Osteocyte (in vitro differentiated cells): ENCODE measurements around the gene GRM3. TPM values are rescaled to one million over a fixed set of nuclear protein-coding genes. Genes with fewer than 3 reads are reported as not detected.

Experiments
- DNase-seq: peaks from one replicate; pipeline ENCODE4 v3.0.0; 2021; ENCODE audit warnings: mixed read lengths; ENCODE audit not compliant: unreplicated experiment; ENCODE audit errors: extremely low spot score
- H3K27ac Mint-ChIP-seq: one replicate; pipeline ENCODE4 v1.8.0; 2021; ENCODE audit warnings: mild to moderate bottlenecking, mixed read lengths; ENCODE audit not compliant: unreplicated experiment
- H3K27me3 Mint-ChIP-seq: one replicate; pipeline ENCODE4 v1.8.0; 2021; ENCODE audit warnings: mixed read lengths; ENCODE audit not compliant: unreplicated experiment
- H3K36me3 Mint-ChIP-seq: one replicate; pipeline ENCODE4 v1.8.0; 2021; ENCODE audit warnings: mixed read lengths; ENCODE audit not compliant: unreplicated experiment
- H3K4me1 Mint-ChIP-seq: one replicate; pipeline ENCODE4 v1.8.0; 2021; ENCODE audit warnings: mixed read lengths; ENCODE audit not compliant: unreplicated experiment
- H3K4me3 Mint-ChIP-seq: one replicate; pipeline ENCODE4 v1.8.0; 2021; ENCODE audit warnings: mild to moderate bottlenecking, moderate library complexity, mixed read lengths; ENCODE audit not compliant: unreplicated experiment
- H3K9me3 Mint-ChIP-seq: one replicate; pipeline ENCODE4 v1.8.0; 2021; ENCODE audit warnings: mixed read lengths; ENCODE audit not compliant: unreplicated experiment
- total RNA-seq: library from RNA; stranded (reverse); gene quantifications from 2 replicates; pipeline ENCODE4 v1.2.1, GENCODE V29; 2021
- TF ChIP-seq, protein P1 (sequence below): fragments of 200-600 bp; sonication (generic); IDR thresholded peaks from 2 replicates; pipeline ENCODE4 v1.5.0; 2021; ENCODE audit warnings: antibody characterized with exemption, mild to moderate bottlenecking, moderate library complexity

Gene GRM3
- total RNA-seq, 1 donor from 2014 or later: not detected

DNA sequence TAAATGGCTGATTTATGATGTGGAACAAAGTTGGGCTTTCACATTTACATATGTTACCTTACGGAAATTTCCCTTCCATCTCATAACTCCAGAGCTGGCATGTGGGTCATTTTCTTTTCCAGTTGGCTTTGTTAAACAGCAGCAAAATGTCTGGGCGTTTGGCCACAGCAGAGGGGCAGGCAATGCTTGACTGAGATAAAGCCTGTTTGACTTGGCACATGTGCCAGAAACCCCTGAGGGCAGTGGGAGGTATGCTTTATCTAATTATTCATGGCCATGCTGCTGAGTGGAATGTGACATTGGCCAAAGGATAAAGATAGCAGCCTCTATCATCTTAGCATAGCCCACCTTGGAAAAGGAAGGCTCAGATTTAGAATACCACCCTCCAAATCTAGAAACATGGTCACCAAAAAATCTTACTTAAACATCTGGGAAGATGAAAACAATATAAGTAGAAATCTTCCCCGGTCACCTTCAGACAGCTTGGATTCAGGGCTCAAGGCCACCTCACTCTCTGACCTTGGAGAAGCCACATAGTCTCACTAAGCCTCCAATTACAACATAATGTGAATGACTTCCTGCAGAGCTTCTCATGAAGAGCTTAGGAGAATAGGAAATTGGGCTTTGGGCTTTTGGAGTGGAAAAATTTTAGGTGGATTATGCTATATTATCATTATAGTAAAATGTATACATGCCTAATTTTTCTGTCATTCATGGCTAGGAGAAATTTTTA is 101.5 kb downstream of the GRM3 start:
- no peaks in the 10 kb centered on the region for H3K9me3 Mint-ChIP-seq
- peaks cover 24% of the 10 kb centered on the region for H3K27me3 Mint-ChIP-seq
- H3K27ac Mint-ChIP-seq: no peak overlapping the region
- no peaks in the 10 kb centered on the region for H3K36me3 Mint-ChIP-seq
- TF ChIP-seq, protein P1, sequence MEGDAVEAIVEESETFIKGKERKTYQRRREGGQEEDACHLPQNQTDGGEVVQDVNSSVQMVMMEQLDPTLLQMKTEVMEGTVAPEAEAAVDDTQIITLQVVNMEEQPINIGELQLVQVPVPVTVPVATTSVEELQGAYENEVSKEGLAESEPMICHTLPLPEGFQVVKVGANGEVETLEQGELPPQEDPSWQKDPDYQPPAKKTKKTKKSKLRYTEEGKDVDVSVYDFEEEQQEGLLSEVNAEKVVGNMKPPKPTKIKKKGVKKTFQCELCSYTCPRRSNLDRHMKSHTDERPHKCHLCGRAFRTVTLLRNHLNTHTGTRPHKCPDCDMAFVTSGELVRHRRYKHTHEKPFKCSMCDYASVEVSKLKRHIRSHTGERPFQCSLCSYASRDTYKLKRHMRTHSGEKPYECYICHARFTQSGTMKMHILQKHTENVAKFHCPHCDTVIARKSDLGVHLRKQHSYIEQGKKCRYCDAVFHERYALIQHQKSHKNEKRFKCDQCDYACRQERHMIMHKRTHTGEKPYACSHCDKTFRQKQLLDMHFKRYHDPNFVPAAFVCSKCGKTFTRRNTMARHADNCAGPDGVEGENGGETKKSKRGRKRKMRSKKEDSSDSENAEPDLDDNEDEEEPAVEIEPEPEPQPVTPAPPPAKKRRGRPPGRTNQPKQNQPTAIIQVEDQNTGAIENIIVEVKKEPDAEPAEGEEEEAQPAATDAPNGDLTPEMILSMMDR: no peak
- H3K4me1 Mint-ChIP-seq: no peaks in the 10 kb centered on the region
- DNase-seq: no peak
- no peak overlapping the region for H3K4me3 Mint-ChIP-seq

DNA sequence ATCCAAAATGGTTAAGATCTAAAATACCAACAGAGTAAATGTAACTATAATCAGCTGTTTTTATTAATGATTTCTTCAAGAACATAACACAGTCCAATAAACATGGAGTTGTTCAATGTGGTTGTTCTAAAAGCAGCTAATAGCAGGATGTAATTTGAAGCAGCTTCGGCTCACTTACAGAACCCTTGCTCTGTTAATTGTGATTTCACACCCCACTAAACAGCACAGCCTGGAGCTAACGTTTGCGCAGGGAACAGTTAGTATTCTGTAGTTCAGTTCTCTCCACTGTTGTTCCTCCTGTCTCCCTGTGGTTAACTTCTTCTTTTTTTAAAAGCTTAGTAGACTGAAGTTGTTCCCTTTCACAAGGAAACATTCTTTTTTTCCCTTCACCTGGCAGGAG is 104.0 kb downstream of the GRM3 start:
- Mint-ChIP-seq H3K27me3 (peaks cover 21% of the 10 kb centered on the region), H3K9me3 (no peaks in the 10 kb centered on the region), H3K36me3 (no peaks in the 10 kb centered on the region), H3K27ac (no peak overlapping the region), H3K4me3 (no peak overlapping the region), H3K4me1 (no peaks in the 10 kb centered on the region)
- DNase-seq: no peak
- TF ChIP-seq, protein P1: no peak

DNA sequence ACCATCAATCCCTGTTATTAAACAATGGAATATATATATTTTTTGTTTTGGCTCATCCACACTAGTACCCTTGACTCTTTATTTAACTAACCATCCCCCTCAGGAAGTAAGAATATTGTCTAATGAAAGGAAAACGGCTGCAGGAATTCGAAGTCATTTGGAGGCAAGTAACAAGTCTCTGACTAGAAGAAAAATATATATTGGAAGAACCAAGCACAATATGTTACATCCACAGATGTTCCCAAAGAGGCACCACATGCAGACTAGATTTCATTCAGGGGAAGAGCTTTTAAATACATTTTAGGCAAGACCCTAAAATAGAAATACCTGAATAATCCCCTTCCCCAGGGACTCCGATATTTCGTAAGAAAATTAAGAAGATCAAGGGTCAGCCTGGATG is 104.5 kb downstream of the GRM3 start:
- Mint-ChIP-seq H3K4me1 (no peaks in the 10 kb centered on the region), H3K36me3 (no peaks in the 10 kb centered on the region), H3K27me3 (peaks cover 21% of the 10 kb centered on the region), H3K9me3 (no peaks in the 10 kb centered on the region), H3K4me3 (no peak overlapping the region), H3K27ac (no peak overlapping the region)
- no peak for DNase-seq
- TF ChIP-seq, protein P1: no peak

DNA sequence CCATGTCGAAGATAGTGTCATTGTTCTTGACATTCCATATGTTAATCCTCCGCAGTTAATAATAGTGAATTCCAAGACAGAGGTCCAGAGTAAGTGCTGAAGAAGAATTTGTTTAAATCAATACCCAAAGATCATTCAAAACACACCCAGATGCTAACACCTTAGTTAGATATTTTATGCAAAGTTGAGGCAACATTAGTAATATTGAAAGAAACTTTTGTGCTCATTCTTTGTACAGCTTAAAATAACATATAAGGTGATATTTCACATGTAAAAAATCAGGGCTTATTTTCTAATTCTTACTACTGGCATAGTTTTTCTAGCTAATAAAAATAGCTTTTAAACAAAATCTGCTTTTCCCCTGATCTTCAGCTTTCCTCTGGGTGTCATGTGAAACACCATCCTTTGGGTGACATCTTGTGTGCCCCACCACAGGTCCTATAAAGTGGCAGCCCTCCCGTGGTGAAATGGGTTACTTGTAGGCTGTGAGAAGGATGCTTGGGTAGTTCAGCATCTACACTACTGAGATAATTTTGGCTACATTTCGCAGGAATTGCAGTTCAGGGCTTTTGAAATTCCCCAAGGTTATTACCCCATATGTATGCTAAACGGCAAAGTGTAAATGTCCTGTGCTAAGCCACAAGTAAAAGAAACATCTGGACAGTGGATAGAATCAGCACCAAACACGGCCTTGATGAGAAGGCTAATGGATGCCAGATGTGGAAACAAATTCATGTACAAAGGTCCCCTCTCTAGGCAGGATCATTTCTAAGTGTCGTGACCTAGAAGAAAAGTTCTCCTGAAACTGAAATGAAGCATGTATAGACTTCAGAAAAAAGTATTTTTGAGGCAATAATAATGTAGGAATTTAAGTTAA is 105.4 kb downstream of the GRM3 start:
- Mint-ChIP-seq H3K27me3 (peaks cover 21% of the 10 kb centered on the region), H3K27ac (no peak overlapping the region), H3K36me3 (no peaks in the 10 kb centered on the region), H3K4me1 (no peaks in the 10 kb centered on the region), H3K9me3 (no peaks in the 10 kb centered on the region), H3K4me3 (no peak overlapping the region)
- no peak for DNase-seq
- TF ChIP-seq, protein P1: no peak
